Activated CD8-positive, alpha-beta memory T cell treated with anti-CD3 and anti-CD28 coated beads, Interleukin-2, amount 50 U/mL, for 24 hours (primary cell): ENCODE measurements around the gene PDSS2.

Source experiments
- DNase-seq: peaks from one replicate; pipeline ENCODE4 v3.0.0-alpha.2; 2020; ENCODE audit errors: extremely low read depth

The PDSS2 gene

GRCh38 chr6:107361753-107362604, 97.4 kb downstream of the PDSS2 start:
- no peak for DNase-seq

DNA sequence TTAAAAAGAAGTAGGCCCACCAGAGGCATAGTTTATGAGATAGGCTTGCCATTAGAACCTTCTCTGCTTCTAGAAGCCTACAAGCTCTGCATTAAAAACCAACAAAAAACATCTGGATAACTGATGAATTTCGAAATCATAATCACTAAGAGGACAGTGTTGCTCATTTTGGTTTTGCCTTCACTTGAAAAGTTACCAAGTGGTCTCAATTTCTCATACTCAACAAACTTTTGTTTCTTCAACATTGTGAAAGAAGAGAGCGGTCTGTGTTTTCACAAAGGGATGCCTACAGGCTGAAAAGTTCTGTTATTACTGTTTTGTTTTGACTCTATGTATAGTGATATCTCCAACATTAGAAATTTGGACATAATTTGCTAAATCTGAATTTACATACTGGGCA, 98.9 kb downstream of the PDSS2 start:
- no peak for DNase-seq

DNA sequence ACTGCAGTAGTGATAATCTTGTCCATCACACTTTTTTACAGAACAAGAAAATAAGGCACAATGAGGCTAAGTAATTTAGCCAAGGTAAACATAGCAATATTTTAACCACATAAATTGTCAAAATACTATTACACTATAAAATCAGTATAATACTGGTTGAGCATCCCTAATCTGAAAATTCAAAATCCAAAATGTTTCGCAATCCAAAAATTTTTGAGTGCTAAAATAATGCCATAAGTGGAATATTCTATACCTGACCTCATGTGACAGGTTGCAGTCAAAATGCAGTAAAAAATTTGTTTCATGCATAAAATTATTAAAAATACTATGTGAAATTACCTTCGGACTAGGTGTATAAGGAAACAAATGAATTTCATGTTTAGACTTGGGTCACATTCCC, 101.5 kb downstream of the PDSS2 start:
- no peak for DNase-seq

- DNase-seq, result no peak
These were observed 102.3 kb downstream of the PDSS2 start for GRCh38 chr6:107357031-107357430.

- no peak for DNase-seq
These were observed 103.7 kb downstream of the PDSS2 start for GRCh38 chr6:107355659-107356058.

DNA sequence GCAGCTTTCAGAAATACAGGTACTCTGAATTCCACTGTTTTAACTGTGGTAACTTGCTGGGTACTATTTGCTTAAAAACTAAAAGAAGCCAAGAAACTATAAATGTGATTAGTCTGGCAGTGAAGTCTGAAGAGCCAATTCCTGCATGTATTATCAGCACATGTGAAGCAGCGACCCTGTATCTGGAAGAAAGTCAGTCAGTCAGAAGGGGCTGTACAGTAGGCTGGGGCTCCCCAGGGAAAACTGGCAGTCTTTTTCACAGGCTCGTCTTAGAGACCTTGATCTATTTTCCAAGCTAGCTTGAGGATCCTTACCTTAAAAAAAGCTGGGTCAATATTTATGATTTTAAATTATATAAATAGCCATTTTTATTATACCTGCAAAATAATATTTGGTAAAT, 104.9 kb downstream of the PDSS2 start:
- DNase-seq, result no peak

DNA sequence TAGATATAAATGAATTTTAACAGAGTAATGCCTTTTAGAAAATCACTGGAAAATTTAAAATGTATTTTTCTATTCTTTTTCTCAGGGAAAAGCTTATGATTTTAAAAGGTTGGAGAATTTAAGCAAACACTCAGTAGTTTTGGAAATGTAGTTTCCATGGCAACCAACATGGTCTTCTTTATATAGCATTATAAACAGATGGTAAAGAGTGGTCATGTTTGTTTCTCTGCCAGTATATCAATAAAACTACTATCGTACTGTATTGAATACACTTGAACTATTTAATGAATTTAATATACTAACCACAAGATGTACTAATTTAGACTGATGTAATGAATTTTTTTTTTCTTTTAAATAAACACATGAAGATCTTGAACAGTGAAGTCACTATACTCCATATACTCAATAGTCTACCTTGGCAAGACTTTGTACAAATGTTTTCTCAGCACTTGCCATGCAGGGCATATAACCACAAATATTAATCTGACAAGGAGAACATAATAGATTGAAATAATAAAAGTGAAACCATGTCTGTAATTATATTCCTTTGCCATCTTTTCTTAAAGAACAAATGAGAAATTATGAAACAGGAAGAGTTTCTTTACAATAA, 105.5 kb downstream of the PDSS2 start:
- DNase-seq, result no peak

GRCh38 chr6:107348224-107348623, 111.1 kb downstream of the PDSS2 start:
- DNase-seq, result no peak

- DNase-seq, result no peak
These were observed 114.0 kb downstream of the PDSS2 start for GRCh38 chr6:107345393-107345792.

DNA sequence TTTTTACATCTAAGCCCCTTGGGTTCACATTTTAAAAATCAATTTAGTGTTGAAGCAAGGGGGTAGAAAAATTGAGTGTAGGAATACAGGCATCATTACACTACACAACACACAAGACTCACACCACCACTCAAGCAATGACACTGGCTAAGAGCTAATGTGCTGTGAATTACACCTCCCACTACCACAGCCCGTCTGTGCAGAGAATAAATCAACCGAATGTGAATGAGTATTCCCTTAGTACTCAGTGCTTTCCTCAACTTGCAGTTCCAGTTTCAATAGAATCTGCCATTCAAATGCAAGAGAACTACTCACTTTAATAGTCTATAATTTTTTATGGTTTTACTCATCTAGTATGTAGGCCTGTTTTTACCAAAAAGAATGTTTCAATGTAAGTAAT, 114.4 kb downstream of the PDSS2 start:
- no peak for DNase-seq

- no peak for DNase-seq
These were observed 115.0 kb downstream of the PDSS2 start for GRCh38 chr6:107344383-107344782.

DNA sequence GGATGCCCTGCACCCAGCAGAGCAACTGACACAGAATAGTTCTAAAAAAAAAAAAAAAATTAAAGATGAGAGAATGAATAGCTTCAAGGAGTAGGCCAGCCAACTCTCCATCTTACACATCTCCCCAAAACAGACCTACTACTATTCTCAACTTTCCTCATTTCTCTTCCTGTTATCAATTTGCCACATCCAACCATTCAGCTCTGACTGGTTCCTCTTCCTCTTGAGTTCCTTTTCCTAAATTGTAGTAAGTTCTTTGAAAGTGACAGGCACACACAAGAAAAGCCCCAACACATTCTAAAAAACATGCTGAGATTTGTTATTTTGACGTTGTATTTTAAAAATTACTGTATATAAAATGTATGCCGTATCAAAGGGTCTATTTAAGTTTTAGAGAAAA, 117.2 kb downstream of the PDSS2 start:
- no peak for DNase-seq

DNA sequence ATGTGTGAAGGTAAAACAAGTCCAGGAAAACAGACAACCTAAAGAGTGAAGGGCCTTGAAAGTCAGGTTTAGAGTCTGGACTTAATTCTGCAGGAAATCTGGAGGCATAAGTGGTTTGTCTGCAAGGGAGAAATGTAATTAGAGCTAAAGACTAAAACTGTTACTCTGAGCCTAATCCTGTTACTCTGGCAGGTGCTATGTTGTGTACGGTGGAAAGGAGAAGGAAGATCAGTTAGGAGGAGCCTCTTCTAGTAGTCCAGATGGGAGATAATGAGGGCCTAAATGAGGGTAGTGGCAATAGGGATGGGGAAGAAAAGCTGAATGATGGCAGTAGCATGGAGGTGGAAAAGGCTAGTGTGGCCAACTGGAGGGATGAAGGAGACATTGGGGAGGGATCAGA, 118.5 kb downstream of the PDSS2 start:
- no peak for DNase-seq

- no peak for DNase-seq
These were observed 122.1 kb downstream of the PDSS2 start for GRCh38 chr6:107337191-107337741.

- no peak for DNase-seq
These were observed 125.3 kb downstream of the PDSS2 start for GRCh38 chr6:107334026-107334425.

GRCh38 chr6:107333491-107333890, 125.9 kb downstream of the PDSS2 start:
- no peak for DNase-seq

- no peak for DNase-seq
These were observed 127.7 kb downstream of the PDSS2 start for GRCh38 chr6:107331409-107332386.

DNA sequence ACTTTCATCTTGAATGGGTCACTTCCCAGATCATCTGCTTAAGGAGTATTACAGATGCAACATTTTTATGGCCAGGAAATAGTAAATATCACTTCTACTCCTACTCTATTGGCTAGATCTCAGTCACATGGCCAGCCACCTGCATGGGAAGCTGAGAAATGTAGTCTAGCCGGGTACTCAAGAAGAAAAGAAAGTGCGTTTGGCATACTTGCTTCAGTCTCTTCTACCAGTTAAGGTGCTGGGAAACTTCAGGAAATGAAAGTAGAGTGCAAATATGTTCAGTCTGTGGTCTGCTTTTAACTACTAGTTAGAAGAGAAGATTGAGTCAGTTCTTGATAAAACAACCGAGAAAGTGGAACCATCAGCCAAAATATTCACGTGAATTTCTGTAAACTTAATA, 129.2 kb downstream of the PDSS2 start:
- no peak for DNase-seq

GRCh38 chr6:107329063-107329860, 130.1 kb downstream of the PDSS2 start:
- DNase-seq, result no peak

DNA sequence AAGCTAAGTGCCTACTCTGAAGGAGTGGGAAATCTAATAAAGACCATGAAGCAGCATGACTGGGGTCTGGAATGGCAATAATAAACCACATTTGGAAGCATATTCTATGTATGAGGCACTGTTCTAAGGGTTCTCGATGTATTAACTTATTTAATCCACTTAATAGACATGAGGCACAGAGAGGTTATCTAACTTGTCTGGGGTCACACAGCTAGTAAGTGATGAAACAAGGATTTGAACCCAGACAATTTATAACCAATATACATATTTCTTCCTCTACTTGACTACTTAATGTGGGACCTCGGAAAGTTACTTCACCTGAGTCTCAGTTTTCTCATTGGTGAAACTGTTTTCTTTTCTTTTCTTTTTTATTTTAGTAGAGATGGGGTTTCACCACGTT, 131.3 kb downstream of the PDSS2 start:
- DNase-seq, result no peak

- no peak for DNase-seq
These were observed 136.1 kb downstream of the PDSS2 start for GRCh38 chr6:107323133-107323785.
